ENCODE measurements around the gene ZFYVE28. TPM values are rescaled to one million over a fixed set of nuclear protein-coding genes. Genes with fewer than 3 reads are reported as not detected.

Gene ZFYVE28
- total RNA-seq, 2 experiments from 2014 or later = 26.2 to 28.0 TPM

- Histone ChIP-seq H3K27me3 (ENCODE audit: control insufficient read depth in 1 of 2, insufficient read depth in 2 of 2, low read length in 2 of 2) (peaks cover 9 to 11% of the 10 kb centered on the region in 2 experiments), H3K36me3 (ENCODE audit: insufficient read depth, low read length) (no peaks in the 10 kb centered on the region), H3K27ac (ENCODE audit: low read depth in 1 of 2, low read length in 2 of 2) (no peak overlapping the region), H3K4me1 (ENCODE audit: insufficient read depth, low read length) (peaks cover 41% of the 10 kb centered on the region), H3K9me3 (ENCODE audit: control insufficient read depth in 1 of 2, insufficient read depth in 1 of 2, low read length in 2 of 2) (no peaks in the 10 kb centered on the region), H3K4me3 (ENCODE audit: low read length) (no peak overlapping the region)
- H3K27ac Mint-ChIP-seq = peak overlapping the region; percentile 80
- DNase-seq = peak in 2 of 14 experiments; percentile 52 to 64
- H3K27me3 Mint-ChIP-seq = peaks cover 33% of the 10 kb centered on the region
- H3K4me3 Mint-ChIP-seq = peak overlapping the region; percentile 90
- CTCF ChIA-PET = interaction anchor here (1.0 to 4.0 kb wide), 17 partner anchors 16 to 410 kb away, joined by 3 to 24 read pairs (median 8); partner anchors contain the start of genes HAUS3, MXD4, POLN and RNF4
- no peaks in the 10 kb centered on the region for H3K36me3 Mint-ChIP-seq (ENCODE audit: low read depth)
- intact Hi-C loops (cut with DNase I, micrococcal nuclease) = loop anchor here (1.0 to 10.0 kb wide), 10 partner anchors 43 to 705 kb away; partner anchors contain the start of genes ADD1 (in 1 of the 2), LETM1 (in 1 of the 2), NELFA (in 1 of the 2) and RNF4 (in 1 of the 2)
- no peaks in the 10 kb centered on the region for H3K9me3 Mint-ChIP-seq
- TF ChIP-seq CTCF (IDR thresholded peaks at IDR 0.05) = no peak
- peaks cover 30% of the 10 kb centered on the region for H3K4me1 Mint-ChIP-seq (ENCODE audit: low read depth)
- no peak for ATAC-seq (ENCODE audit: poor library complexity)
- POLR2A ChIA-PET = interaction anchor here (1.0 to 1.9 kb wide), 9 partner anchors 13 to 200 kb away, joined by 3 to 21 read pairs (median 7); partner anchors contain the start of genes HAUS3, MXD4, POLN and RNF4
Measured at GRCh38 chr4:2419814-2420213, 1.4 kb upstream of the ZFYVE28 start.

GRCh38 chr4:2418650-2419571 lies 466 bp upstream of the ZFYVE28 start, which contains the start of gene CFAP99:
TSS of gene CFAP99 (plus strand) at chr4:2418955.
- Mint-ChIP-seq H3K27ac (peak within 1 kb of the TSS; percentile 80), H3K36me3 (ENCODE audit: low read depth) (no peaks in the 10 kb centered on the region), H3K4me1 (ENCODE audit: low read depth) (peaks cover 39% of the 10 kb centered on the region), H3K27me3 (peaks cover 31% of the 10 kb centered on the region), H3K4me3 (peak within 1 kb of the TSS; percentile 91), H3K9me3 (no peaks in the 10 kb centered on the region)
- Histone ChIP-seq H3K9me3 (ENCODE audit: control insufficient read depth in 1 of 2, insufficient read depth in 1 of 2, low read length in 2 of 2) (no peaks in the 10 kb centered on the region), H3K4me3 (ENCODE audit: low read length) (peak within 1 kb of the TSS; percentile 75), H3K4me1 (ENCODE audit: insufficient read depth, low read length) (peaks cover 49% of the 10 kb centered on the region), H3K27ac (ENCODE audit: low read depth in 1 of 2, low read length in 2 of 2) (peak within 1 kb of the TSS; percentile 43 to 88), H3K36me3 (ENCODE audit: insufficient read depth, low read length) (no peaks in the 10 kb centered on the region), H3K27me3 (ENCODE audit: control insufficient read depth in 1 of 2, insufficient read depth in 2 of 2, low read length in 2 of 2) (peaks cover 9 to 11% of the 10 kb centered on the region in 2 experiments)
- CTCF ChIA-PET = interaction anchor here (0.7 to 4.0 kb wide), 23 partner anchors 8 to 565 kb away, joined by 3 to 24 read pairs (median 5); partner anchors contain the start of genes HAUS3, MXD4, POLN and RNF4
- ATAC-seq (ENCODE audit: poor library complexity) (peak; percentile 86), DNase-seq (peak; percentile 98 to 99 (median 99))
- TF ChIP-seq CTCF (IDR thresholded peaks at IDR 0.05) = peak; percentile 52
- POLR2A ChIA-PET = interaction anchor here (0.5 to 1.9 kb wide), 17 partner anchors 12 to 545 kb away, joined by 3 to 21 read pairs (median 4); partner anchors contain the start of genes FAM193A, GRK4, HAUS3 and MXD4
- intact Hi-C loops (cut with DNase I, micrococcal nuclease) = loop anchor here (1.0 to 10.0 kb wide), 11 partner anchors 50 to 704 kb away; partner anchors contain the start of genes ADD1 (in 1 of the 2), FAM193A (in 1 of the 2), GRK4 (in 1 of the 2) and LETM1 (in 1 of the 2)

- TF ChIP-seq CTCF (IDR thresholded peaks at IDR 0.05) = no peak
- Histone ChIP-seq H3K4me1 (ENCODE audit: insufficient read depth, low read length) (peaks cover 65% of the 10 kb centered on the region), H3K27me3 (ENCODE audit: control insufficient read depth in 1 of 2, insufficient read depth in 2 of 2, low read length in 2 of 2) (peaks cover 9 to 11% of the 10 kb centered on the region in 2 experiments)
Measured at GRCh38 chr4:2417226-2417764, 1.1 kb downstream of the ZFYVE28 start.

More at GRCh38 chr4:2417226-2417764, 1.1 kb downstream of the ZFYVE28 start:
- intact Hi-C loops (cut with DNase I, micrococcal nuclease) = loop anchor here in 1 of 2 experiments (5.0 to 10.0 kb wide), 3 partner anchors 135 to 702 kb away; partner anchors contain the start of genes LETM1 and SLBP
- peak overlapping the region; percentile 91 for H3K4me3 Mint-ChIP-seq
- Histone ChIP-seq H3K27ac (ENCODE audit: low read depth in 1 of 2, low read length in 2 of 2) (no peak overlapping the region), H3K4me3 (ENCODE audit: low read length) (peak overlapping the region; percentile 75), H3K36me3 (ENCODE audit: insufficient read depth, low read length) (no peaks in the 10 kb centered on the region), H3K9me3 (ENCODE audit: control insufficient read depth in 1 of 2, insufficient read depth in 1 of 2, low read length in 2 of 2) (no peaks in the 10 kb centered on the region)
- no peak for ATAC-seq (ENCODE audit: poor library complexity)
- peak overlapping the region; percentile 61 for H3K27ac Mint-ChIP-seq
- no peaks in the 10 kb centered on the region for H3K36me3 Mint-ChIP-seq (ENCODE audit: low read depth)
- H3K27me3 Mint-ChIP-seq = peaks cover 28% of the 10 kb centered on the region
- peak in 3 of 14 experiments; percentile 13 to 58 (median 57) for DNase-seq
- no peaks in the 10 kb centered on the region for H3K9me3 Mint-ChIP-seq
- peaks cover 55% of the 10 kb centered on the region for H3K4me1 Mint-ChIP-seq (ENCODE audit: low read depth)
- POLR2A ChIA-PET = no interaction called here
- CTCF ChIA-PET = interaction anchor here (2.5 kb wide), 1 partner anchor 197 kb away, joined by 6 read pairs; no protein-coding TSS in a partner anchor

Measured in CD4-positive, alpha-beta T cell (primary cell).